Left lung (tissue), 10 donors: Measurements from ENCODE around the gene AGFG1. TPM values are rescaled to one million over a fixed set of nuclear protein-coding genes. Genes with fewer than 3 reads are reported as not detected.

Experiments
- ATAC-seq: fragments of 200-7000 bp; cut with Tn5 transposase; one replicate; pipeline ENCODE4 v1.9.1; 2020; ENCODE audit warnings: moderate library complexity
- DNase-seq, 4 donors: peaks; one replicate each; pipeline ENCODE4 v3.0.0-alpha.2; 2013 to 2020
- H3K27ac ChIP-seq, 2 donors: fragments of 200-600 bp; sonication (generic) in 1 of 2; one replicate each; pipeline versions ENCODE4 v1.5.0 to v1.8.0; 2020 to 2021
- H3K27me3 ChIP-seq, 2 donors: fragments of 200-600 bp; sonication (generic) in 1 of 2; one replicate each; pipeline versions ENCODE4 v1.5.0 to v1.8.0; 2020 to 2021
- H3K36me3 ChIP-seq, 2 donors: fragments of 200-600 bp; sonication (generic) in 1 of 2; one replicate each; pipeline versions ENCODE4 v1.5.0 to v1.8.0; 2020 to 2021
- H3K4me1 ChIP-seq, 2 donors: fragments of 200-600 bp; one replicate each; pipeline ENCODE4 v1.8.0; 2021
- H3K4me3 ChIP-seq, 2 donors: fragments of 200-600 bp; sonication (generic) in 1 of 2; one replicate each; pipeline versions ENCODE4 v1.5.0 to v1.8.0; 2020 to 2021; ENCODE audit warnings: mild to moderate bottlenecking in 1 of 2
- H3K9me3 ChIP-seq, 2 donors: fragments of 200-600 bp; sonication (generic) in 1 of 2; one replicate each; pipeline versions ENCODE4 v1.5.0 to v1.8.0; 2020 to 2021
- intact Hi-C, 2 donors: fragments of 100-400 bp; cut with DNase I; formaldehyde crosslinking; loops; one replicate each; pipeline versions ENCODE4 v1.11.2 to v1.14.2; 2022
- polyA plus RNA-seq, 6 donors: library from polyadenylated mRNA; unstranded; fragments of 120-200 nt; gene quantifications; one replicate each; pipeline ENCODE4 v1.2.1, GENCODE V29; 2013; ENCODE audit not compliant: insufficient read length in 6 of 6
- total RNA-seq, 2 donors: library from RNA; stranded (reverse); fragmentation: NEBNext Ultra II Directional; extraction: Animal tissue kit (Norgen Biotek cat#: 25700); gene quantifications; one replicate each; pipeline ENCODE4 v1.2.1, GENCODE V29; 2021
- TF ChIP-seq, protein P1 (sequence below), 2 donors: fragments of 200-600 bp; sonication (generic) in 1 of 2; IDR thresholded peaks; one replicate each; pipeline versions ENCODE4 v1.5.0 to v1.8.0; 2021; ENCODE audit warnings: antibody characterized with exemption in 2 of 2
- donor health status: DM: no; HTN: yes; CAD: no.
- donor health status: DM: no; HTN: no; CAD: no.

The AGFG1 gene
- total and polyA plus RNA-seq, 8 donors, result 57.2 to 118 (median 64.2) TPM

DNA sequence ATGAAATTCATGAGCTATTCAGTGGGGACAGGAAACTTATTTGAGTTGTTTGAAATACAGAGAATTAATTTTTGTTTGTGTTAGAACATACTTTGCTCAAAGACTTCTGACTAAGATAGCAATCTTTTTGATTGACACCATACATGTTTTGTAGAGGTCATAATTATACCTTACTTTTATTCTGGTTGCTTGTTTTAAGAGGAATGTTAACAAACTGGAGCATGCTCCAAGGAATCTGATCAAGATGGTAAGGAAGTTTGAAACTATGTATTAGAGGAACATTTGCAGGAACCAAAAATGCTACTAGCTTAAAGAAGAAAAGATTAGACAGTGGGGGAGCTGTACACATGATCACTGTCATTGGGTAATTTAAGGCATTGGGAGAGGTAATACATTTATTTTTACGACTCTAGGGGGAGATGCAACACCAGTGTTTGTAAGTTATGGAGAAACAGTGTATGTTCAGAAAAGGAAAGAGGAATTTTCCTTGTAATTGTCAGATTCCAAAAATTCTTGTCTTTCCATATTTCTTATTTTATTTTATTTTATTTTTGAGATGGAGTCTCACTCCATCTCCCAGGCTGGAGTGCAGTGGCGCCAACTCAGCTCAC is 8.0 kb downstream of the AGFG1 start:
- DNase-seq (peak in 1 of 4 donors; percentile 51), ATAC-seq (peak; percentile 76)

GRCh38 chr2:227480528-227480927 is 8.6 kb downstream of the AGFG1 start:
- Histone ChIP-seq H3K4me1 (peaks cover 0 to 87% of the 10 kb centered on the region in 2 donors), H3K27ac (no peak overlapping the region), H3K9me3 (peaks cover 0 to 4% of the 10 kb centered on the region in 2 donors), H3K36me3 (no peaks in the 10 kb centered on the region), H3K4me3 (no peak overlapping the region), H3K27me3 (no peaks in the 10 kb centered on the region)
- ATAC-seq (no peak), DNase-seq (no peak)
- intact Hi-C loops, result no loop called here
- TF ChIP-seq, protein P1, sequence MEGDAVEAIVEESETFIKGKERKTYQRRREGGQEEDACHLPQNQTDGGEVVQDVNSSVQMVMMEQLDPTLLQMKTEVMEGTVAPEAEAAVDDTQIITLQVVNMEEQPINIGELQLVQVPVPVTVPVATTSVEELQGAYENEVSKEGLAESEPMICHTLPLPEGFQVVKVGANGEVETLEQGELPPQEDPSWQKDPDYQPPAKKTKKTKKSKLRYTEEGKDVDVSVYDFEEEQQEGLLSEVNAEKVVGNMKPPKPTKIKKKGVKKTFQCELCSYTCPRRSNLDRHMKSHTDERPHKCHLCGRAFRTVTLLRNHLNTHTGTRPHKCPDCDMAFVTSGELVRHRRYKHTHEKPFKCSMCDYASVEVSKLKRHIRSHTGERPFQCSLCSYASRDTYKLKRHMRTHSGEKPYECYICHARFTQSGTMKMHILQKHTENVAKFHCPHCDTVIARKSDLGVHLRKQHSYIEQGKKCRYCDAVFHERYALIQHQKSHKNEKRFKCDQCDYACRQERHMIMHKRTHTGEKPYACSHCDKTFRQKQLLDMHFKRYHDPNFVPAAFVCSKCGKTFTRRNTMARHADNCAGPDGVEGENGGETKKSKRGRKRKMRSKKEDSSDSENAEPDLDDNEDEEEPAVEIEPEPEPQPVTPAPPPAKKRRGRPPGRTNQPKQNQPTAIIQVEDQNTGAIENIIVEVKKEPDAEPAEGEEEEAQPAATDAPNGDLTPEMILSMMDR (IDR thresholded peaks at IDR 0.05), result no peak

More for the DNA sequence above, 8.0 kb downstream of the AGFG1 start:
- TF ChIP-seq, protein P1 (IDR thresholded peaks at IDR 0.05), result peak in 1 of 2 donors; percentile 17
- Histone ChIP-seq H3K9me3 (no peaks in the 10 kb centered on the region), H3K27ac (no peak overlapping the region), H3K36me3 (no peaks in the 10 kb centered on the region), H3K4me1 (peaks cover 0 to 92% of the 10 kb centered on the region in 2 donors), H3K27me3 (no peaks in the 10 kb centered on the region), H3K4me3 (no peak overlapping the region)
- intact Hi-C loops, result no loop called here

DNA sequence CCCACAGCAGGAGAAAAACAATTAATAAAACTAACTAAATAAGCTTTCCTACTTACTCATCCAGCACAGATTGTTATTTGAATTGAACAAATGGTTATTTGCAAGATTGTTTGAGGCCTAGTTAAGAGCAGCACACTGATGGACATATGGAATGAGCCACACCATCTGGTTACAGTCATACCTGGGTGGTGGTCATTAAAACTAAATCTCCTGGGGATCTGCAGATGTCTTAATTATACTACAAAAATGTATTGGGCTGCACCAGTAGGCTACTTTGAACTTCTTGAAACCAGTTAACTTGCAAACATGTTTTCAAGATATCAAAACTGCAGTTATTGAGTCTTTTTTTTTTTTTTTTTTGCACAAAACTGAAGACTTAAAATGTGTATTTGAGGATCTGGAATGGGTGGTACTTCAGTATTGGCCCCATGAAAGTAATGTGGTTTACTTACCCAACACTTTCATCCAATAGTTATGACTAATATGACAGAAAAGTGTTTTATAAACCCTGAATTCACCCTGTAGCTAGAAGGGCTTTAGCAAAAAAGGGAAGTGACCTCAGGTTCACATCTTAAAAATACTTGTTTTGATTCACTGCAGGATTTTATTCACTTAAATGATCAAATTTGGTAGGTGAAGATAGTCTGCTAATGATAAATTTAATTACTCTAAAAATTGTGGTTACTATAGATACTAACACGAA is 10.8 kb downstream of the AGFG1 start:
- DNase-seq (no peak), ATAC-seq (peak; percentile 31)
- H3K27me3 ChIP-seq, result no peaks in the 10 kb centered on the region
- H3K27ac ChIP-seq, result peak overlapping the region in 1 of 2 donors; percentile 13
- H3K4me1 ChIP-seq, result peaks cover 0 to 76% of the 10 kb centered on the region in 2 donors
- intact Hi-C loops, result no loop called here
- no peaks in the 10 kb centered on the region for H3K36me3 ChIP-seq
- TF ChIP-seq, protein P1 (IDR thresholded peaks at IDR 0.05), result no peak
- H3K4me3 ChIP-seq, result no peak overlapping the region
- H3K9me3 ChIP-seq, result peaks cover 0 to 8% of the 10 kb centered on the region in 2 donors

DNA sequence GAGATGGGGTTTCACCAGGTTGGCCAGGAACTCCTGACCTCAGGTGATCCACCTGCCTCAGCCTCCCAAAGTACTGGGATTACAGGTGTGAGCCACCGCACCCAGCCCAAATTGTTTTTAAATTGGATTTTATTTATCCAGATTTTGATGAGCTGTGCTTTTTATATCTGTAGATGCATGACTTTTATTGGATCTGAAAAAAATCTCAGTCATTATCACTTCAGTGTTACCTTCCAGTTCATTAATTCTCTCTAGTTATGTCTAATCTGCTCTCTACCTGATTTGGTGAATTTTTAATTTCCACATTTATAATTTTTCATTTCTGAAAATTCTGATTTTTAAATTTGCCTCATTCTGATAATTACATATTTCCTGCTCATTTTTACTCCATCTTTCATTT is 13.5 kb downstream of the AGFG1 start:
- intact Hi-C loops, result no loop called here
- ATAC-seq, result no peak

DNA sequence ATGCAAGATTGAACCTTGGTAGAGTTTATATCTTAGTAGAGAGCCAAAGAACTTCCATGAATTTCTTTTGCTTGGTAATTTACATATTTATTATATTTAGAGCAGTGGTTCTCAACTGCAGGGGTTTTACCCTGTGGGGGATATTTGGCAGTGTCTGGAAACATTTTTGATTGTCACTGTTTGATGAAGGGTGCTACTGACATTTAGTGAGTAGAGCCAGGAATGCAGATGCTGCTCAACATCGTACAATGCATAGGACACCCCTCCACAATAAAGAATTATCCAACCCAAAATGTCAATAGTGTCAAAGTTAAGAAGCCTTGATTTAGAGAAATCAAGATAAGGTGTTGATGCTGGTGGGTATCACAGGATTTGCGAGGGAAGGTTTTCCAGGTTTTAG is 14.7 kb downstream of the AGFG1 start:
- intact Hi-C loops, result no loop called here
- Histone ChIP-seq H3K4me1 (peaks cover 0 to 72% of the 10 kb centered on the region in 2 donors), H3K36me3 (no peaks in the 10 kb centered on the region), H3K9me3 (peaks cover 0 to 8% of the 10 kb centered on the region in 2 donors), H3K27ac (no peak overlapping the region), H3K27me3 (no peaks in the 10 kb centered on the region), H3K4me3 (no peak overlapping the region)
- DNase-seq (no peak), ATAC-seq (no peak)
- TF ChIP-seq, protein P1 (IDR thresholded peaks at IDR 0.05), result no peak

More for the DNA sequence above, 13.5 kb downstream of the AGFG1 start:
- no peak overlapping the region for H3K27ac ChIP-seq
- H3K36me3 ChIP-seq, result no peaks in the 10 kb centered on the region
- H3K4me1 ChIP-seq, result peaks cover 0 to 74% of the 10 kb centered on the region in 2 donors
- H3K9me3 ChIP-seq, result peaks cover 0 to 8% of the 10 kb centered on the region in 2 donors
- no peak for DNase-seq
- no peak overlapping the region for H3K4me3 ChIP-seq
- TF ChIP-seq, protein P1 (IDR thresholded peaks at IDR 0.05), result no peak
- H3K27me3 ChIP-seq, result no peaks in the 10 kb centered on the region
